Measurements from ENCODE around the gene THAP8.

- TF ChIP-seq CTCF (conservative IDR thresholded peaks at IDR 0.05; ENCODE audit: low read length), result no peak
- TF ChIP-seq EZH2phosphoT487 (IDR thresholded peaks at IDR 0.05; ENCODE audit: borderline replicate concordance), result no peak
Observed at GRCh38 chr19:36049080-36049698, 4.9 kb downstream of the THAP8 start.

Measured in Loucy (cell line).